GM10248 (cell line): ENCODE data around the gene ATP11B.

ENCODE experiments used
- CTCF ChIA-PET: fragments of 300-600 bp; sonication (Branson Sonifier 250); formaldehyde crosslinking; extraction: SDS; loops from one replicate; lab custom pipeline; 2021; ENCODE audit warnings: antibody characterized with exemption; lab: Yijun Ruan, JAX
- POLR2A ChIA-PET: fragments of 350-650 bp; sonication (Branson Sonifier 250); formaldehyde crosslinking; extraction: SDS; loops from one replicate; lab custom pipeline; 2020; ENCODE audit warnings: antibody characterized with exemption; lab: Yijun Ruan, JAX
- DNase-seq: peaks from one replicate; pipeline ENCODE4 v3.0.0; 2012; ENCODE audit errors: extremely low spot score
- TF ChIP-seq, protein P1 (sequence below): IDR thresholded peaks from 2 replicates; pipeline ENCODE4 v1.5.1; 2012; ENCODE audit warnings: mild to moderate bottlenecking, low read depth; ENCODE audit errors: extremely low read depth, missing control alignments, control extremely low read depth

The ATP11B gene

DNA sequence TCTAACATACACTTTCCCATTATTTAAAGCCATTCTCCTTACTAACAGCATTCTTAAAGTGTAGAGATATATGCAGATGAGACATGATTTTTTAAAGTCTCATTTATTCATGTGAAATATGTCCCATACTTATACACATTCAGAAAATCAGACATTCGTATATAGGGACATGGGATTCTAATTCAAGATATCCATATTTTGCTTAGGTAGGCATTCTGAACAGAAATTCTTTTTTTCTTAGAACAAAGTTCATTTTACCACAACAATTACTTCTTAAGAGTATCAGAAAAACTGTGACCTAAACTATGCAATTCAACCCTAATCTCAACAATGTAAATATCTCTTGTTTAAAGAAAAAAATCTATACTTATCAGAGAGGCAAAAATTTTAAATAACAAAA is 170.9 kb downstream of the ATP11B start:
- no peak for DNase-seq
- TF ChIP-seq, protein P1, sequence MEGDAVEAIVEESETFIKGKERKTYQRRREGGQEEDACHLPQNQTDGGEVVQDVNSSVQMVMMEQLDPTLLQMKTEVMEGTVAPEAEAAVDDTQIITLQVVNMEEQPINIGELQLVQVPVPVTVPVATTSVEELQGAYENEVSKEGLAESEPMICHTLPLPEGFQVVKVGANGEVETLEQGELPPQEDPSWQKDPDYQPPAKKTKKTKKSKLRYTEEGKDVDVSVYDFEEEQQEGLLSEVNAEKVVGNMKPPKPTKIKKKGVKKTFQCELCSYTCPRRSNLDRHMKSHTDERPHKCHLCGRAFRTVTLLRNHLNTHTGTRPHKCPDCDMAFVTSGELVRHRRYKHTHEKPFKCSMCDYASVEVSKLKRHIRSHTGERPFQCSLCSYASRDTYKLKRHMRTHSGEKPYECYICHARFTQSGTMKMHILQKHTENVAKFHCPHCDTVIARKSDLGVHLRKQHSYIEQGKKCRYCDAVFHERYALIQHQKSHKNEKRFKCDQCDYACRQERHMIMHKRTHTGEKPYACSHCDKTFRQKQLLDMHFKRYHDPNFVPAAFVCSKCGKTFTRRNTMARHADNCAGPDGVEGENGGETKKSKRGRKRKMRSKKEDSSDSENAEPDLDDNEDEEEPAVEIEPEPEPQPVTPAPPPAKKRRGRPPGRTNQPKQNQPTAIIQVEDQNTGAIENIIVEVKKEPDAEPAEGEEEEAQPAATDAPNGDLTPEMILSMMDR, result no peak
- ChIA-PET POLR2A (no interaction called here), CTCF (no interaction called here)

- ChIA-PET CTCF (interaction anchor here (0.6 to 1.3 kb wide), 3 partner anchors 34 to 64 kb away, joined by 3 read pairs; no protein-coding TSS in a partner anchor), POLR2A (no interaction called here)
- no peak for DNase-seq
- TF ChIP-seq, protein P1, result no peak
Measured at GRCh38 chr3:182965861-182966366, 172.6 kb downstream of the ATP11B start.

DNA sequence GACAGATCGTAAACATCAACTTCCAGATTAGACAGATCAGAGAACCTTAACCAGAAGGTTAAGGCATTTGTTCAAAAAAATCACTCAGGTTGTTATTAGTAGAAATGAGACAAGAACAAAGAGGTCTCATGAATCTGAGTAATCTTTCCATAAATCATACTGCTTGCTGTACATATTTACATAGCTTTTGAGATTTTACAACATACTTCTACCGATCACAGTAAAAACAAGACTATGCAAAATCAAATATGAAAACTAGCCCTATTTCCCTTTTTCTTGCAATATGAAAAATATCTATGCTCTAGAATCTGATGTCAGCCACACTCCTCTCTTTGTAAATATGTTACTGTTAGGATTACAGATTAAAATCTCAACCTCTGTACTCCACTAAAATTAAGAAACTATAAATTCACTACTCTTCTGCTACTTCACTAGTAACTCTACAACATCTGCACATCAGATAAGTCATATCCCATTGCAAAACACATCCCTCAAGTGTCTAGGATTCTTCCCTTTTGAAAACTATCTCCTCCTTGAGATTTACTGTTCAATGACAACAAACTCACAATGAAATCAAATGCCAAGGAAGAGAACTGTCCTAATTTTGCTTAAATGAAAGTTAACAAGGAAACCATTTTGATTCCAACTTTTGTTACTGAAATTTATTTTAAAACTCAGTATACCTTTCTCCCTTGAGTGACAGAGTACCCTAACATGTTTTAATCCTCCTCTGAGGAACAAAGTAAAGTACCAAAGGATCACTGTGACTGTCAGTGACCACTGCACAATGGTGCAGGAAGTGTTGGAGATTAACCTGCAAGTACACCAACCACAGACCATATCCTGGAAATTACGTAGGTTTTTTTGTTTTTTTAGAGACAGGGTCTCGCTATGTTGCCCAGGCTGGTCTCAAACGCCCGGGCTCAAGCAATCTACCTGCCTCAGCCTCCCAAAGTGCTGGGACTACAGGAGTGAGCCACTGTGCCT is 174.2 kb downstream of the ATP11B start:
- DNase-seq, result peak; percentile 33
- CTCF ChIA-PET, result no interaction called here
- POLR2A ChIA-PET, result no interaction called here
- TF ChIP-seq, protein P1, result no peak

DNA sequence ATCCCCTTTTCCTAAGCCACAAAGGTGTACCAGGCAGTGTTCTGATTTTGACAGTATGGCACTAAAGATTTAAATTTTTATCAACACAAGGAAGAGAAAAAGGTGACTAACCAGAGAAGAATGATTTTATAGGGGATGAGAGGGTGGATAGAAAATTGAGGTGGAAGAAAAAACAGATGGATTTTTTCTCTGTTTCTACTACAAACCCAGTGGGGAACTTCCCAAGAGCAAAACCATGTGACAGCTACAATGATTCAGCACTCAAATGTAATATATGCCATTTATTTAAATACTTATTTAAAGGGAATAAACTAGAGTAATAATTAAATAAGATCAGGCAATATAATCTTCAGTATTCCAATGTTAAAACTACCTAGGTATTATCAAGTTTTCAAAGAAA is 176.0 kb downstream of the ATP11B start:
- TF ChIP-seq, protein P1, result no peak
- DNase-seq, result no peak
- ChIA-PET POLR2A (no interaction called here), CTCF (interaction anchor here (1.0 to 3.1 kb wide), 4 partner anchors 9 to 52 kb away, joined by 3 to 10 read pairs (median 7); no protein-coding TSS in a partner anchor)

DNA sequence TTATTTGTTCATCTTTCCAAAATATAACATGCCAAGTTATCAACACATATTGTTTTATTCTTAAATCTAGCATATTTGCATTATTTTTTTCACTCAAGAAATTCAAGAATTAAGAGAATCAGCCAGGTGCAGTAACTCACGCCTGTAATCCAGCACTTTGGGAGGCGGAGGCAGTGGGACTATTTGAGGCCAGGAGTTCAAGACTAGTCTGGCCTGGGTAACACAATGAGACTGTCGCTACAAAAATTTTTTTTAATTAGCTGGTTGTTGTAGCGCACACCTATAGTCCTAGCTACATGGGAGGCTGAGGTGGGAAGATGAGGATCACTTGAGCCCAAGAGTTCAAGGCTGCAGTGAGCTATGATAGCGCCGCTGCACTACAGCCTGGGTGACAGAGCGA is 176.5 kb downstream of the ATP11B start:
- no peak for DNase-seq
- CTCF ChIA-PET, result interaction anchor here (1.6 to 3.1 kb wide), 4 partner anchors 8 to 14 kb away, joined by 5 to 11 read pairs (median 10); no protein-coding TSS in a partner anchor
- TF ChIP-seq, protein P1, result no peak
- POLR2A ChIA-PET, result no interaction called here

GRCh38 chr3:182970811-182971418 is 177.6 kb downstream of the ATP11B start:
- no peak for DNase-seq
- POLR2A ChIA-PET, result no interaction called here
- TF ChIP-seq, protein P1, result no peak
- CTCF ChIA-PET, result interaction anchor here (1.3 to 3.1 kb wide), 6 partner anchors 8 to 257 kb away, joined by 4 to 11 read pairs (median 7); no protein-coding TSS in a partner anchor
